H9 (cell line): ENCODE results near the gene CNPPD1. TPM values are rescaled to one million over a fixed set of nuclear protein-coding genes. Genes with fewer than 3 reads are reported as not detected.

Experiments
- DNase-seq: peaks from one replicate; pipeline ENCODE4 v3.0.0-alpha.2; 2017
- H2AFZ ChIP-seq: one replicate; pipeline ENCODE4 v1.6.1; 2013; ENCODE audit warnings: mild to moderate bottlenecking, low read length, control low read depth, moderate library complexity
- H2AK5ac ChIP-seq: 2 replicates; pipeline ENCODE4 v1.6.1; 2013; ENCODE audit warnings: low read length, control low read depth, mixed read lengths; ENCODE audit not compliant: insufficient read length
- H2BK120ac ChIP-seq: one replicate; pipeline ENCODE4 v1.6.1; 2013; ENCODE audit warnings: low read depth, mild to moderate bottlenecking, low read length, control low read depth, inconsistent platforms; ENCODE audit not compliant: poor library complexity, severe bottlenecking
- H2BK12ac ChIP-seq: 2 replicates; pipeline ENCODE4 v1.6.1; 2013; ENCODE audit warnings: low read length, control low read depth, mixed read lengths, low read depth; ENCODE audit not compliant: insufficient read length
- H2BK15ac ChIP-seq: 2 replicates; pipeline ENCODE4 v1.6.1; 2013; ENCODE audit warnings: low read depth, low read length, control low read depth
- H2BK20ac ChIP-seq: one replicate; pipeline ENCODE4 v1.6.1; 2013; ENCODE audit warnings: low read depth, mild to moderate bottlenecking, low read length, control low read depth, inconsistent platforms; ENCODE audit not compliant: poor library complexity, severe bottlenecking
- H2BK5ac ChIP-seq: 2 replicates; pipeline ENCODE4 v1.6.1; 2013; ENCODE audit warnings: low read length, control low read depth, mixed read lengths; ENCODE audit not compliant: insufficient read length
- H3K14ac ChIP-seq: 2 replicates; pipeline ENCODE4 v1.6.1; 2013; ENCODE audit warnings: low read length, control low read depth; ENCODE audit not compliant: insufficient read depth
- H3K18ac ChIP-seq: 2 replicates; pipeline ENCODE4 v1.6.1; 2013; ENCODE audit warnings: low read depth, mild to moderate bottlenecking, mixed read lengths, low read length, control low read depth; ENCODE audit not compliant: insufficient read length
- H3K23ac ChIP-seq: 2 replicates; pipeline ENCODE4 v1.6.1; 2013; ENCODE audit warnings: low read length, control low read depth, mixed read lengths, low read depth; ENCODE audit not compliant: insufficient read length
- H3K23me2 ChIP-seq: 2 replicates; pipeline ENCODE4 v1.6.1; 2013; ENCODE audit warnings: low read depth, mild to moderate bottlenecking, mixed read lengths, low read length, control low read depth; ENCODE audit not compliant: insufficient read length, poor library complexity, severe bottlenecking
- H3K27ac ChIP-seq: 2 replicates; pipeline ENCODE4 v1.5.1; 2013; ENCODE audit warnings: low read length, control low read depth, mixed read lengths, low read depth; ENCODE audit not compliant: insufficient read length
- H3K27me3 ChIP-seq: 2 replicates; pipeline ENCODE4 v1.6.1; 2013; ENCODE audit warnings: low read length, control low read depth, inconsistent platforms; ENCODE audit not compliant: insufficient read depth
- H3K4ac ChIP-seq: 2 replicates; pipeline ENCODE4 v1.6.1; 2013; ENCODE audit warnings: low read depth, mild to moderate bottlenecking, control low read depth, inconsistent platforms, low read length, moderate library complexity
- H3K4me1 ChIP-seq: 2 replicates; pipeline ENCODE4 v1.6.1; 2013; ENCODE audit warnings: low read length, control low read depth, inconsistent platforms; ENCODE audit not compliant: insufficient read depth
- H3K4me2 ChIP-seq: 2 replicates; pipeline ENCODE4 v1.6.1; 2013; ENCODE audit warnings: low read length, control low read depth, mixed read lengths; ENCODE audit not compliant: insufficient read length, insufficient read depth
- H3K56ac ChIP-seq: 2 replicates; pipeline ENCODE4 v1.6.1; 2013; ENCODE audit warnings: low read depth, mild to moderate bottlenecking, mixed read lengths, low read length, control low read depth; ENCODE audit not compliant: insufficient read length
- H3K79me1 ChIP-seq: 2 replicates; pipeline ENCODE4 v1.6.1; 2013; ENCODE audit warnings: low read depth, mild to moderate bottlenecking, moderate library complexity, low read length, control low read depth, inconsistent platforms; ENCODE audit not compliant: insufficient read depth, poor library complexity, severe bottlenecking
- H3K79me2 ChIP-seq: 2 replicates; pipeline ENCODE4 v1.6.1; 2013; ENCODE audit warnings: low read length, control low read depth, inconsistent platforms; ENCODE audit not compliant: insufficient read depth
- H3K9ac ChIP-seq: 2 replicates; pipeline ENCODE4 v1.6.1; 2013; ENCODE audit warnings: low read length, control low read depth, mixed read lengths; ENCODE audit not compliant: insufficient read length; ENCODE audit errors: extremely low read depth
- H3K9me3 ChIP-seq: one replicate; pipeline ENCODE4 v1.6.1; 2013; ENCODE audit warnings: low read depth, low read length, inconsistent platforms; ENCODE audit not compliant: control insufficient read depth
- H3T11ph ChIP-seq: one replicate; pipeline ENCODE4 v1.6.1; 2013; ENCODE audit warnings: mild to moderate bottlenecking, low read length, control low read depth, inconsistent platforms
- H4K20me1 ChIP-seq: one replicate; pipeline ENCODE4 v1.6.1; 2013; ENCODE audit not compliant: control insufficient read depth, insufficient read length, insufficient read depth
- H4K5ac ChIP-seq: 2 replicates; pipeline ENCODE4 v1.6.1; 2013; ENCODE audit warnings: low read depth, mild to moderate bottlenecking, mixed read lengths, low read length, control low read depth; ENCODE audit not compliant: insufficient read length
- H4K8ac ChIP-seq: replicated peaks from 2 replicates; pipeline ENCODE4 v1.6.1; 2013; ENCODE audit warnings: low read length, control low read depth, mixed read lengths, low read depth; ENCODE audit not compliant: insufficient read length
- H4K91ac ChIP-seq: 2 replicates; pipeline ENCODE4 v1.6.1; 2013; ENCODE audit warnings: low read depth, mild to moderate bottlenecking, moderate library complexity, mixed read lengths, low read length, control low read depth; ENCODE audit not compliant: insufficient read length
- H3K27ac Mint-ChIP-seq, 3 experiments: 2 replicates in 2 of 3; 3 replicates in 1 of 3; pipeline ENCODE4 v1.8.0; 2020 to 2021; ENCODE audit warnings: mixed read lengths in 3 of 3, mild to moderate bottlenecking in 1 of 3, moderate library complexity in 1 of 3
- H3K27me3 Mint-ChIP-seq: 2 replicates; pipeline ENCODE4 v1.8.0; 2021; ENCODE audit warnings: low read depth, mild to moderate bottlenecking, moderate library complexity, mixed read lengths
- H3K36me3 Mint-ChIP-seq, 3 experiments: 2 replicates in 2 of 3; 3 replicates in 1 of 3; pipeline ENCODE4 v1.8.0; 2020 to 2021; ENCODE audit warnings: low read depth in 3 of 3, mixed read lengths in 3 of 3; ENCODE audit not compliant: insufficient read depth in 1 of 3
- H3K4me1 Mint-ChIP-seq, 2 experiments: 2 replicates each; pipeline ENCODE4 v1.8.0; 2020; ENCODE audit warnings: mixed read lengths in 2 of 2
- H3K4me3 Mint-ChIP-seq, 2 experiments: 2 replicates in 1 of 2; 3 replicates in 1 of 2; pipeline ENCODE4 v1.8.0; 2020 to 2021; ENCODE audit warnings: mild to moderate bottlenecking in 2 of 2, mixed read lengths in 2 of 2, moderate library complexity in 1 of 2
- H3K9me3 Mint-ChIP-seq, 2 experiments: 2 replicates in 1 of 2; 3 replicates in 1 of 2; pipeline ENCODE4 v1.8.0; 2020; ENCODE audit warnings: mild to moderate bottlenecking in 2 of 2, mixed read lengths in 2 of 2, moderate library complexity in 1 of 2
- CTCF ChIP-seq: fragments of 200-600 bp; sonication (generic); conservative IDR thresholded peaks from 3 replicates; pipeline ENCODE4 v1.8.0; 2021; ENCODE audit warnings: antibody characterized with exemption, mild to moderate bottlenecking
- WGBS: extraction: QIAGEN DNeasy Blood & Tissue Kit; methylation state at CpG from one replicate; pipeline ENCODE4 v1.1.7; 2013; ENCODE audit warnings: missing lambda C conversion rate, low lambda C conversion rate, mixed read lengths; ENCODE audit not compliant: insufficient read length; ENCODE audit errors: extremely low coverage; 5-methylcytosine and 5-hydroxymethylcytosine counted together
- total RNA-seq: library from RNA; stranded (reverse); gene quantifications from 2 replicates; pipeline ENCODE4 v1.2.1, GENCODE V29; 2021

CNPPD1 gene
- total RNA-seq, 1 experiment from 2014 or later: 33.0 TPM

GRCh38 chr2:219221957-219222518 is 45.3 kb upstream of the CNPPD1 start:
- H3K4me1 Mint-ChIP-seq: peaks cover 13% of the 10 kb centered on the region in 2 experiments
- no peak overlapping the region for H3K4me3 Mint-ChIP-seq
- Histone ChIP-seq H4K20me1 (no peaks in the 10 kb centered on the region), H3K14ac (no peak overlapping the region), H3K4me2 (no peak overlapping the region), H3K9me3 (no peaks in the 10 kb centered on the region), H4K5ac (no peak overlapping the region), H2AK5ac (no peak overlapping the region), H3K27me3 (no peaks in the 10 kb centered on the region), H3K27ac (no peak overlapping the region), H3K79me1 (no peaks in the 10 kb centered on the region), H3K4ac (no peak overlapping the region), H4K91ac (no peak overlapping the region), H2BK12ac (no peak overlapping the region), H3K4me1 (no peaks in the 10 kb centered on the region), H2BK5ac (no peak overlapping the region), H3K18ac (no peak overlapping the region), H3K56ac (no peak overlapping the region), H2BK20ac (no peak overlapping the region), H2BK15ac (no peak overlapping the region), H3K23me2 (peaks cover 7% of the 10 kb centered on the region), H3K23ac (no peak overlapping the region), H2AFZ (no peak overlapping the region), H3K9ac (no peak overlapping the region), H4K8ac (no peak overlapping the region), H3K79me2 (no peaks in the 10 kb centered on the region), H3T11ph (no peak overlapping the region), H2BK120ac (no peak overlapping the region)
- no peak for DNase-seq
- peaks cover 31 to 64% (median 63%) of the 10 kb centered on the region in 3 experiments for H3K36me3 Mint-ChIP-seq
- no peak for TF ChIP-seq CTCF
- peaks cover 3% of the 10 kb centered on the region; the same call in 1 of the 2 replicates for H3K27me3 Mint-ChIP-seq
- no peak overlapping the region for H3K27ac Mint-ChIP-seq
- no CpG with 5 or more reads among the region's 16 CpGs for WGBS
- no peaks in the 10 kb centered on the region for H3K9me3 Mint-ChIP-seq
